Activated CD4-positive, alpha-beta T cell treated with anti-CD3 and anti-CD28 coated beads, Interleukin-2, amount 50 U/mL, for 16 hours (primary cell): ENCODE measurements around the gene DENND1A.

Experiments used
- DNase-seq: peaks from one replicate; pipeline ENCODE4 v3.0.0-alpha.2; 2020

Gene DENND1A

GRCh38 chr9:123475407-123475806, 454.5 kb downstream of the DENND1A start:
- DNase-seq: no peak

DNA sequence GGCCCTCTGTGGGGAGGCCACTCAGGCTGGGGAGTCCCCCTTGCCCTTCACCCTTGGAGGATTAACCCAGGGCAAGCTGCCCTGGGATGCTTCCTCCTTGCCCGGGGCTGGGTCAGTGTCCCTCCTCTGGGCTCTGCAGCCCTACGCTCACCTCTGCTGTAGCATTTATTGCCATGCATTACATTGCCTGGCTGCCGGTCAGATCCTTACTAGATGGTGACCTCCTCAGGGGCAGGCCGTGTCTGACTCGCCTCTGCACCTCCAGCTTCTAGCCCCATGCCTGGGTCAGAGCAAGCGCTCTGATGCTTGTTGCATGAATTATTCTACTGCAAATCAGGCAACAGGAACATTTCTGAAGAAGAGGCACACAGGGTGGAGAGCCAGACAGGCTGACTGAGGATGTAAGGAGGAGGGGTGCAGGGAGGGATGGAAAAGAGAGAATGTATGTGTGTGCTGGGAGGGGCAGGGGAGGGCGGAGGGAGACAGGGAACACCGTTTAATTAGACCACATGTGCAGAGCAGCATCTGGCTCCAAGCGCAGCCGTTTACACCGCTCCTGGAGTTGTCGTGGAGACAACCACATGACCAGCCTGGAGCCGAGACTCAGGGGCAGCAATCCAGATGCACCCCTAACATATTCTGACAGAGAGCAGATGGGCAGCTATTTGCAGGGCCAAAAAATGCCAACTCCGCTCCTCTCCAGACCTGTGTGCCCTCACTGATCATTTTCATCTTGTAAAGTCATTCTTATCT, 456.9 kb downstream of the DENND1A start:
- DNase-seq: no peak

DNA sequence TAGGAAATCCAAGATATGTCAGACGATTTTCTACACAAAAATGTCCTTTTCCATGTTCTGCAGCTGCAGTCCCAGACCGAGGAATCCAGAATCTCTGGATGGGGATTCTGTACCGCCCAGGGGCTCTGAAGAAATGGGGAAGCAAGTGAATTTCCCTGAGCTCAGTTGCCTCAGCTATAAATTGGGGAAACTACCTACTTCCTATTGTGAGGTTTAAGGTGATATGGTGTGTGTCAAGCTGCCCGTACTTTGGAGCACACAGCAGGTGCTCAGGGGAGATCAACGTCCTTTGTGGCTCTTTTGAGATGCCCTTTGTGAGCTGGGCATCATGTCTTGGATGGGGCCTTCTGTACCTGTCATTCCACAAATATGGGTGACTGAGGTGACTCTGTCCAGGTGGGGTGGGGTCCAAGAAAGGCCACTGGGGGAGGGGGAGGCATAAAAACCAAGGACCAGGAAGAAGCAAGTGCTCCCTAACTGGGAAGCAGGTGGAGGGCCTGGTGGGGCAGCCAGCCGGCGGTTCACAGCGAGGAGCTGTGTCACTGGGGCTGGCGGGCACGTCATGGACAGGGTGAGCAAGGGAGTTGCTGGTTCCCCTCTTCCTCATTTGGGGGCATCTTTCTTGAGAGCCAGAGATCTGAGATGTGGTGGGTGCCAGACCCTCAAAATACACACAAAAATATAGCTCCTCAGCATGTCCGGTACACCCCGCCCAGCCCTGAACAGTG, 457.9 kb downstream of the DENND1A start:
- no peak for DNase-seq

- no peak for DNase-seq
Observed at GRCh38 chr9:123470991-123471770, 458.7 kb downstream of the DENND1A start.

- DNase-seq: no peak
Observed at GRCh38 chr9:123470121-123470782, 459.7 kb downstream of the DENND1A start.

- DNase-seq: no peak
Observed at GRCh38 chr9:123469282-123469681, 460.6 kb downstream of the DENND1A start.

- no peak for DNase-seq
Observed at GRCh38 chr9:123468541-123468940, 461.4 kb downstream of the DENND1A start.

DNA sequence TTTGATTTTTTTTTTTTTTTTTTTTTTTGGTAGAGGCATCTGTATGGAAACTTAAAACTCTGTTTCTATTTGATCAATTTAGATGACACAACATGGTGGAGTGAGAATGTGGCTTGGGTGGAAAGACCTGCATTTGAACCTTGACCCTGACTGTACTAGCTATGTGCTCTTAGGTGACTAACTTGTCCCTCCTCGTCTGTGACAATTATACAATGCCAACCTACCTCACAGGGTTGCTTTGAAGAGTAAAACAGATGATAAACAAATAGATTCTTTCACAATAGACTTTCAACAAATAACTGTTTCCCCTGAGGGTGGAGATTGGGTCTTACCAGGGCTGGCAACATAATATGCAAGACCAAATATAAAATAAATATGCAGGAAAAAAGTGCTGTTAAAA, 464.6 kb downstream of the DENND1A start:
- no peak for DNase-seq

DNA sequence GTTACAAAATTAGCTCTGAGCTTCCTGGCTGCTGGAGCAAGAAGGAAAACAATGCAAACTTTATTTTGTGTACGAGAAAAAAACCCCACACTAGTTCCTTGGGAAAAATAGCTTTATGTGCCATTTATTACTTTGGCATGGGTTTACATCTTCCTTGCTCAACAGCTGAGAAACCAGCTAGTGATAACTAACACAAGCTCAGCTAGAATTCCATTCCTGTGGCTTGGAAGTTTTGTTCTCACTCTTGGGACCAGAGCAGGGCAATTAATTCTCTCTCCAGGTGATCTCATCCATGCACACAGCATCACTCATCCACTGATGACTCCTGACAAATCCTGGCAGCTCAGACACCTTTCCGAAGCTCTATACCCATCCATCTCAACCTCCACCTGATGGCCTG, 469.8 kb downstream of the DENND1A start:
- DNase-seq: no peak

- no peak for DNase-seq
Observed at GRCh38 chr9:123457583-123457982, 472.3 kb downstream of the DENND1A start.

GRCh38 chr9:123456011-123456410, 473.9 kb downstream of the DENND1A start:
- DNase-seq: no peak

DNA sequence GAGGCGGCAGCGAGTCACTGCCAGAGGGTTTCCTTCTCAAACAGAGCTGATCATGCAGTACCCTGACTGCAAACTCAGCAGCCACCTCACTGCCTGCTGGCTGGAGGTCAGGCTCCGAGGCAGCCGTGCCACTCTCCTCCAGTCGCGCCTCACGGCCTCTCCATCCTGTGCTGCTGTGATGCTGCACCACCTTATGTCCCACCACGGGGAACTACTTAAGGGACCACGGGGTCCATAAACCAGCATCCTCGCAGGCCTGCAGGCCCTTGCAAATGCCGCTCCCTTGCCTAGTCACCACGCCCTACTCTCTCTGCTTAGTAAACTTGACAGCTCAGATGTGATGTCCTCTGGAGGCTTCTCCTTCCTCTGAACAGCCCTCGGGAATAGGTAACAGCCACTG, 474.7 kb downstream of the DENND1A start:
- no peak for DNase-seq

GRCh38 chr9:123454361-123454760, 475.6 kb downstream of the DENND1A start:
- no peak for DNase-seq

- DNase-seq: no peak
Observed at GRCh38 chr9:123453831-123454321, 476.1 kb downstream of the DENND1A start.

- no peak for DNase-seq
Observed at GRCh38 chr9:123453076-123453667, 476.8 kb downstream of the DENND1A start.

DNA sequence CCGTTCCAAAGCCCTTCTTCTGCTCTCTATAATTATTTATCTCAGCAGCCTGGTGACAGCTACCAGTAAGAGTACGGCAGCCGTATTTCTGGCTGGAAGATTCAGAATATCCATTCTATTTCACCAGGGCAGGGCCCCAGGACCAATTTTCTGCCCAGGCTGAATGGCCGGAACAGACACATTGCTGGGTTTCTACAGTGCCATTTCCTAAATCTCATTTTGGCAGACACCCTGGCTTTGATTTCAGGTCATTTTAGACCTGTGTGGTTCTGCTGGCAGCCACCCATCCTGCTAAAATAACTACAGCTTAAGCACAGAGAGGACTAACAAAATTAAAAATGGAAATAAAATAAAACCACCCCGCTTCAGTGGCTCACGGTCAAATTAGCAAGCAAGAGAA, 478.9 kb downstream of the DENND1A start:
- no peak for DNase-seq

- DNase-seq: no peak
Observed at GRCh38 chr9:123450098-123450770, 479.7 kb downstream of the DENND1A start.

DNA sequence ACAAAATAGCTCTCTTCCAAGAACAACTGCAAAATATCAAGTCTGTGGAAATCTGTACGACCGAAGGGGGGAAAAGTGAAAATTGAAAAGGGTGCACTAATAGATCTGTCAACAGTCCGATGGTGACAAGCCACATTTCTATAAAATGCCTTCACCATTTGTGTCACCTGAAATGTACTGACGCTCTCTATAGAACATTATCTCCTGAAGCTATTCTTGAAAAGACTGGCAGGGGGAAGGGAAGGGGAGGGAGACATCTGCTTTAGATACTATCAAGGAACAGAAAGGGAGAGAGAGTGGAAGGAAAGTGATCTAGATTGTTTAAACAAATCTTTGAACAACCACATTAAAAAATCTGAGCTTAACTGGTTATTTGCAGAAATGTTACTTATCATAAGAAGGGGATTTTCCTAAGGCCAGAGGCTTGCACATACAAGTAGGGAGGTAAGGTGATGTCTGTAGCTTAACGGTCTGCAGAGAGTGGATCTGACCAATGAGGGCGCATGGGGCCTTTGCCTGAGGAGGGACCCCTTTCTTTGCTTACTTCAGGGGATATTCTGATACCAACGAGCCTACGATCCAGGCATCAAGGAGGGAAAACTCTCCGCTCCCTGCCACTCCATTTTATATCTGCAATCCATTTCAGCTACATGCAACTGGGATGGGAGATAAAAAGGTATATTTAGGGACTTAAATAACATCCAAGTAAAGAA, 481.8 kb downstream of the DENND1A start:
- no peak for DNase-seq

GRCh38 chr9:123445981-123446610, 483.8 kb downstream of the DENND1A start:
- no peak for DNase-seq

DNA sequence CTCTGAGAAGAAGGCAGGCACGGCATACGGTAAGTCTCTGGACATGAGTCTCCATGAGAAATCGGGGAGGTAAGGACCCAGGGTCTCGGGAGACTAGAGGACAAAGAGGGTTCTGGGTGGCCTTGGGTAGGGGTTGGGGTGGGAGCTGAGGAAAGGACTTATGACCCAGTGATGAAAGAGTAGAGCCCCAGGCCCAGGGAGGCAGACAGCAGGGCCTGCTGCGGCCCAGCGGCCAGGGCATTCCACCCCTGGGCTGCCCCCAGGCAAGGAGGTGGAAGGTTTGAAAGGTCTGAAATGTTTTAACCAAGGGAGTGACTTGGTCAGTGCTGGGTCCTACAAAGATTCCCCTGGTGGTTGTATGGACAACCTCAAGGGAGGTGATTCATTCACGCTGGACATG, 484.8 kb downstream of the DENND1A start:
- DNase-seq: no peak

DNA sequence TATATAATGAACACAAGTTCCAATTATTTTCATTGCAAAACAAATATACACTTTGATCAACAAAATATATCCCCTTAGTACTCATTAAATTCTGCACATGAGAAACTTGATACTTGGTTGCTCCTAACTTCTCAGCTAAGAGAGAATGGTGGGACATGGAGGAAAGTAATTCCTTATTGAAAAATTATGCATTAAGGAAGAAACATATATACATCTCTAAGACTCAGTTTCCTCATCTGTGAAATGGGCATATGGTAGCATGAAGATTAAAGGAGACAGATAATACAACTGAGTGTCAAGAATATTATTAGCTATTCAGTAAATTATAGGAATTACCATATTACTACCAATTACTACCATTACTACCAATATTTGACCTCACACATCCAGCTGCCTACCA, 488.2 kb downstream of the DENND1A start:
- DNase-seq: no peak
